Measurements from ENCODE around the gene PACRG. TPM values are rescaled to one million over a fixed set of nuclear protein-coding genes. Genes with fewer than 3 reads are reported as not detected.
A peak's percentile ranks its signal among the peaks of the same experiment; 100 is the strongest.

Gene PACRG
- total RNA-seq, 1 experiment from 2014 or later: 0.52 TPM

DNA sequence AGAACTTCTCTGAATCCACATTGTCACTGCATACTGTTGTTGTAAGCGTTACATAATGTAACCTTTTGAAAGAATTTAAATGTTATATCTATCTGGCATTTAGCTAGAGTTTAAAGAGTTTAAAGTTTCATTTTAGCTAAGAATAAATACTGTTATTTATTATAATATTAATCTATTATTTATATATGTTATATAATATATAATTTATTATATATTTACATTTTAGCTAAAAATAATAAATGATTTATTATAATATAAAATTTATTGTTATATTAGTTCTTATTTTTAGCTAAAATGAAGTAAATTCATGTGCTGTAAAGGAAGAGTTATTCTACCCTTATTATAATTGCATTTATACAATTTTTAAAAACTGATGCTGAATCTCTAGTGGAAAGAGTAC lies 431.3 kb downstream of the PACRG start:
- Histone ChIP-seq H3K4me3 (ENCODE audit: insufficient read depth, low read depth, low read length) (no peak overlapping the region), H3K36me3 (replicated peaks; ENCODE audit: control insufficient read depth, insufficient read depth, low read length) (no peaks in the 10 kb centered on the region), H3K27me3 (ENCODE audit: control insufficient read depth, insufficient read depth, low read length) (no peaks in the 10 kb centered on the region)
- no peak for DNase-seq

DNA sequence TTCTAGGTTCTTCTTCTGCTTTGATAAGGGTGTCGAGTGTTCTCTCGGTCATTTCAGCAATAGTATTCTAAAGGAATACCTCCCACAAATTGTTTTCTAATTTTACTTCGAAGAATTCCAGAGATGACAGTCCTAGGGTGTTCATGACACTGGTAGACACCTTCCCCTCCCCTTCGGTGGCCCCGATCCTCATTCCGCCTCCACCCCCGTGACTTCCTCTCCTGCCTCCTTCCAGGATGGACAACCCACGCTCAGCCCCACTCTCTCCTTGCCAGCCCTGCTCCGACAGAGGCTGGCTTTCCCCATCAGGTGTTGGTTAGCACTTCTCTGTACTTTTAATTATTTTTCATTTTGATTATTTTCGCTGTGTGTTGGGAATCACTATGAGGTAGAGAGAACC lies 431.9 kb downstream of the PACRG start:
- H3K27me3 ChIP-seq (ENCODE audit: control insufficient read depth, insufficient read depth, low read length): no peaks in the 10 kb centered on the region
- H3K4me3 ChIP-seq (ENCODE audit: insufficient read depth, low read depth, low read length): no peak overlapping the region
- no peak for DNase-seq
- no peaks in the 10 kb centered on the region for H3K36me3 ChIP-seq (replicated peaks; ENCODE audit: control insufficient read depth, insufficient read depth, low read length)

DNA sequence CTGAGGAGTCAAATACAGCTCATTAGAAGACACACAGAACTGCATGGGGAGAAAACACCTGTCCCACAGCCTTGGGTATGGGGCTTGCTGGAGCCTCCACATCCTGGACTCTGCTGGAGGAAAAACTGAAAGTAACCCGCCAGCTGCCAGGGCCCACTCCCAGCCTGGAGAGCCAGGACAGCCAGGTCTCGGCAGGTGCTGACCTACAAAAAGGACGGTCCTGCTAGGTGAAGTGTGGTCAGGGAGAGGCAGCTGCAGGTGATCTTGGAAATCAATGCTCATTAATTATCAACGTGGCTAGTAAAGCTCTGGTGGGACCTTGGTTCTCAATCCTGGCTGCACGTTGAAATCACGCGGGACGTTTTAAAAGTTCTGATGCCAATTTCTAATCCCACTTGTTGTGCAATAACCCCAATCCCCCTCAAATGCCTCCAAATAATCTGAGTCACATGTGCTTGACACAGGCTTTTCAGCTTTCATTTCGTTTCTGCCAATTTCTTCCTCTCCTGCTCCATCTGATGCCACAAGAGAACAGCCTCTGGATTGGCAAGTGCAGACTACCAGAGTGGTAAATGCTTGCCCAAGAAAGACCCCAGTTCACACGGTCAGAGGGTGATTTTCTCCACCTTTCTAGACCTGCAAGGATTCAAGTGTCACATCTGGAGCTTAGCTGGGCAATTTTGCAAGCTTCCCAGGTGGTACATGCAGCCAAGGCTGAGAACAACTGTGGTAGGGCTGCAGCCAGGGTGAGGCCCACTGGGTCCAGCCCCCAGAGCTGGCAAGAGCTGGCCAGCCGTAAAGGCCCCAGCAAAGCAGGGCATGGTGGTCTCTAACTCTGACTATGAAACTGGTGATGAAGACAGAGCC lies 434.5 kb downstream of the PACRG start:
- no peak for DNase-seq
- no peaks in the 10 kb centered on the region for H3K27me3 ChIP-seq (ENCODE audit: control insufficient read depth, insufficient read depth, low read length)
- no peaks in the 10 kb centered on the region for H3K36me3 ChIP-seq (replicated peaks; ENCODE audit: control insufficient read depth, insufficient read depth, low read length)
- no peak overlapping the region for H3K4me3 ChIP-seq (ENCODE audit: insufficient read depth, low read depth, low read length)

DNA sequence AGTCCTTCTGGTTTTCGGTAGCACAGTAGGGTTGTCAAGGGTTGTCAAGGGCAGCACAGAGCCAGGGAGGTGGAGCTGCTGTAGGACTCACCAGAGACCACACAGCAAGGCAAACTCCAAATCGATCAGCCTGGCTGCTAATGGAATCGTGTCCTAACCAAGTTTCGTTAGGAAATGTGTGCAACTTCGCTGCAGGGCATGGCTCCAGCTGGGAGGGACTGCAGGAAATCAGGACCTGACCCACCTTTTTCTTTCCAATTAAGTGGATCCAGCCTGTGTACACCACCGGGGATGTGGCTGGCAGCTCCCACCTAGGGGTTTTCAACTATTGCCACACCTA lies 435.1 kb downstream of the PACRG start:
- Histone ChIP-seq H3K4me3 (ENCODE audit: insufficient read depth, low read depth, low read length) (no peak overlapping the region), H3K36me3 (replicated peaks; ENCODE audit: control insufficient read depth, insufficient read depth, low read length) (no peaks in the 10 kb centered on the region), H3K27me3 (ENCODE audit: control insufficient read depth, insufficient read depth, low read length) (no peaks in the 10 kb centered on the region)
- DNase-seq: no peak

DNA sequence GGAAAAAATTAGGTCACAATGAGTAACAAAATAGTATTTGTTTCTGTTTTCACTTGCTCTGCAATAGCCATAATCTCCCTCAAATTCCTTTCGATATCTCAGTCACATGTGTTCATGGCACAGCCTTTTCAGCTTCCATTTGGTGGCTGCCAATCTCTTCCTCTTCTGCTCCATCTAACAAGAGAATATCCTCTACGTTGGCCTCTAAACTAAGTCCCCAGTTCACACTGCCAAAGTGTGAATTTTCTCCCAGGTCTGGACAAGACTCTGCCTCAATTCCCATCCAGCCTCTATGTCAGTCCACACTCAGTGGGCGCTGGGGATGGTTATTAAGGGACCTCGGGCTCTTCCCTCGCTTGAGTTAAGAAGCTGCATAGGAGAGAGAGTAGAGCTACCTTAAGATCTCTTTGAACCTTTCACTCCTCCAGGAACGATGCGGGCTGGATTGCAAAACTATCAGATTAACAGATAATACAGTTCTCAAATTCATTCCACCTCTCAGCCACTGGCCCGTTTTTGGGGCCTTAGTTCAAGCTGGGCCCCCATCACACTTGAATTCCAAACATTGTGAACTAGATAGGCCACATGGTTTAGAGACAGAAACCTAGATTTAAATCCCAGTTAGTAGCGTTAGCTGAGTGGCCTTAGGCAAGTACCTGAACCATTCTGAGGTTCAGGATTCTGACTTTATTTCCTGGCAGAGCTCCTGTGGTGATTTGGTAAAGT lies 436.6 kb downstream of the PACRG start:
- no peak for DNase-seq
- no peaks in the 10 kb centered on the region for H3K36me3 ChIP-seq (replicated peaks; ENCODE audit: control insufficient read depth, insufficient read depth, low read length)
- H3K4me3 ChIP-seq (ENCODE audit: insufficient read depth, low read depth, low read length): no peak overlapping the region
- no peaks in the 10 kb centered on the region for H3K27me3 ChIP-seq (ENCODE audit: control insufficient read depth, insufficient read depth, low read length)

DNA sequence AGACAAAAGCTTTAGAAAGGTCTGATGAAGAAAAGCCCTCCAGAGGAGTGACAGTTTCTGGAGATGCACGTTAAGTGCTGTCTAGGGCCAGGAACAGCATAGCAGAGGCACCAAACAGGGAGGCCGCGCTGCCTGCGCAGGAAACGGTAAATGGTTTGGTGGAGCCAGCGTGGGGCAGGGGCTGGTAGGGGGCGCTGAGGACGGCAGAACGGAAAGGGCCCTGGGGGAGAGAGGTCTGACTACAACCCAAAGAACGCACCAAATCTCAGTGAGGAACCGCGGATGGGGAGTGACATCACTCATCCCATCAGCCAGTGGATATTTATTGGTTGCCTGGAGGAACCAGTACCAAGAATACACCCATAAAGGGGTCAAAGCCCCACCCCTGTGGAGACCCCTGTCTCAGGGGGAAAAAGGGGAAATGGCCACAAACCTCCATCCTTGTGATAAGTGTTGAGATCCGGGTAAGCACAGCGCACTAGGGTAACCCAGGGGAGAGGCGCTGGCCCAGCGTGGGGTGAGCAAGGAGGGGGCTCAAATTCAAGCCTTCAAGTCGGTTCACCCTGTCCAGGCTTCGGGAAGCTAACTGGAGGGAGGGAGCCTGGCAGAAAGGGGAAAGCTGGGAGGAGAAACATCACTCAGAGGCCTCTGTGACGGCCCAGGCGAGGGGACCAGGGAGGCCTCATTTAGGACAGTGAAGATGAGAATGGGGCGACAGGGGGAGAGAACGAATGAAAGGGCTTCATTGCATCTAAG lies 437.6 kb downstream of the PACRG start:
- Histone ChIP-seq H3K27me3 (ENCODE audit: control insufficient read depth, insufficient read depth, low read length) (no peaks in the 10 kb centered on the region), H3K4me3 (ENCODE audit: insufficient read depth, low read depth, low read length) (no peak overlapping the region), H3K36me3 (replicated peaks; ENCODE audit: control insufficient read depth, insufficient read depth, low read length) (no peaks in the 10 kb centered on the region)
- no peak for DNase-seq

DNA sequence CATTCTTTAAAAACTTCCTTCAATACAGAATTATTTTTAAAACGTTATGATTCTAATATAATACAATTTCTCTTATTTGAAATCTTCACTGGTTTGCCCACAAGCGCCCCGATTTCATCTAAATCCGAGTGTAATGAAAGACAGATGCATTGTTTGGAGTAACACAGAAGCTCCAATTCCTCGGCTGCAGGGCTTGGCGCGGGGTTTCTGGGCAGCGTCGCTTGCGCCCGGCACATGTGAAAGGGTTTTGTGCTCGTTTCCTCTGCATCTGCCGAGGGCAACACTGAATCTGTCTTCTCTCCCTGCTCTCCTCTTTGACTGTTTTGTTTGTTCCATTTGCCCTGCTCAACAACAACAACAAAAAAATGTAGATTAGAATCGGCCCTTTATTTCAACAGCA lies 438.1 kb downstream of the PACRG start:
- no peaks in the 10 kb centered on the region for H3K36me3 ChIP-seq (replicated peaks; ENCODE audit: control insufficient read depth, insufficient read depth, low read length)
- no peak overlapping the region for H3K4me3 ChIP-seq (ENCODE audit: insufficient read depth, low read depth, low read length)
- no peaks in the 10 kb centered on the region for H3K27me3 ChIP-seq (ENCODE audit: control insufficient read depth, insufficient read depth, low read length)
- DNase-seq: no peak

DNA sequence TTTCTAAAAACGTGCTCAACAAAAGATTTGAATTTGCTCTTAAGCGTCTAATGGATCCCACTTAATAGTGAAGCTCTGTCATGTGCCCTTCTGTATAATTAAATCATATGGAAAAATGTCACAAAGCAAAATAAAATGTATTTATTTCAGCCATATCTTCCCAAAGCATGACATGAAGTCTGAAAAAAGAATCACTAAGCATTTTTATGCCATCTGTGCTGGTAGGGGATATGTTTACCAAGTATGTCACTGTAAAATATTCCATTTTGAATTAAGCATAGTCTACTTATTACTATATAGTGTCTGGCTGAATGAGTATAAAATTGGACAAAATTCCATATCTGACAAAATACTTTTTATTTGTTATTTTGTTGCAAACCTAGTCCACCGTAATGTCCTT lies 438.7 kb downstream of the PACRG start:
- H3K36me3 ChIP-seq (replicated peaks; ENCODE audit: control insufficient read depth, insufficient read depth, low read length): no peaks in the 10 kb centered on the region
- no peak for DNase-seq
- H3K4me3 ChIP-seq (ENCODE audit: insufficient read depth, low read depth, low read length): no peak overlapping the region
- no peaks in the 10 kb centered on the region for H3K27me3 ChIP-seq (ENCODE audit: control insufficient read depth, insufficient read depth, low read length)

DNA sequence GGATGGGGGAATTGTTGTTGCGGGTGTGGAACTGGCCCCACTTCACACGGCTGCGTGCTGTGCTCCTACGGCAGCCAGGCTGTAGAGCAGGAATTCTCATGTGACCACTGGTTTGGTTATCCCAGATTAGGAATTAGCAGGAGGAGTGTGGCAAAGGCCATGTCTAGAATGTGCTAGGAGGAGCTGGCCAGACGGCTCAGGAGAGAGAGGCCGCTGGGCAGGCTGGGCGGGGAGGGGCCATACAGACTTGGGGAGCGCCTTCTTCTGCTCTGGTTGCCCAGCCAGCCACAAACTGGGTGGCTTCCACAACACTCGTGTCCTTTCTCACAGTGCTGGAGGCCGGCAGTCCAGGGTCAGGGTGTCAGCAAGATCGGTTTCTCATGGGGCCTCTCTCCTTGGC lies 441.7 kb downstream of the PACRG start:
- DNase-seq: no peak
- no peak overlapping the region for H3K4me3 ChIP-seq (ENCODE audit: insufficient read depth, low read depth, low read length)
- H3K27me3 ChIP-seq (ENCODE audit: control insufficient read depth, insufficient read depth, low read length): no peaks in the 10 kb centered on the region
- H3K36me3 ChIP-seq (replicated peaks; ENCODE audit: control insufficient read depth, insufficient read depth, low read length): no peaks in the 10 kb centered on the region

DNA sequence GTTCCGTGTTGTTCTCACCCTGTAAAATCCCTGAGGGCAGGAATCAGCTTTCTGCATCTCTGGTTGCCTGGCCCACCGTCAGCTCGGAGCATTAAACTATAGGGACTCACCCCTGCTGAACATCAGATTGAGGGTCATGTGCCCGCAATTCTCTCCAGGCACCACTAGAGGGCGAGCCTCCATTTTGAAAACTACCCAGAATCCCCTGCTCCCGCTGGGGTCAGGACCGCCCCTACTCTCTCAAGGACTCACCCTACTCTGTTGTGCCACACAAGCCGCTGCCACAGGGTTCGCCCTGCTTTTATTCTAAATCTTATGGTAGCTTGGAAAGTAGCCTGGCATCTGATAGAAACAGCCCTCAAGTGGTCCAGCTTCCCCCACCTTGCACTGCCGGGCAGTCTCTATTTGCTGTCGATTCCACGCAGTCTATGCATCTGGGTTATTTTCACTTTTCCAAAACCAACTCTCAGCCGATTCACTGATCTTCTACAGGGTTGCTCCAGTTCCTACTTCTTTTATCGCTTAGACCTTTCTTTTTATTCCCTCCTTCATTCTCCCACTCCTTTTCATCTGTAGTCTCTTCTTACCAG lies 442.6 kb downstream of the PACRG start:
- peak; percentile 74 for DNase-seq
- Histone ChIP-seq H3K36me3 (replicated peaks; ENCODE audit: control insufficient read depth, insufficient read depth, low read length) (no peaks in the 10 kb centered on the region), H3K4me3 (ENCODE audit: insufficient read depth, low read depth, low read length) (no peak overlapping the region), H3K27me3 (ENCODE audit: control insufficient read depth, insufficient read depth, low read length) (no peaks in the 10 kb centered on the region)

DNA sequence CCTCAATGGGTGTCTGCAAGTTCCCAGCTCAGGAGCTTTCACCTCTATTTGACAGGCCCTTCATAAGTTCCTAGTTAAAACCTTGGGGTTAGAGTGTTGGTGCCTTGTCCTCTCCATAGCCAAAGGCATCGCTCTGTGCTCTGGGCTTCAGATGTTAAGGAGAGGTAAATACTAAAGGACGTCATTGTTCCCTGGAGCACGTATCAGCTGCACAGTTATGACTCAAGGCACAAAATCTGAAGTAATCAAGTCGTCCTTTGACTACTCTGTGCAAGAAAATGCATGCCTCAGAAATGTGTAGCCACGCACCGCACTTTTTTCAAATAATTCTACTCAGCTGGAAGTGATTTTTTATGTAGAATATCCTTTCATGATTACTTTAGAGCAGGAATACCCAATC lies 446.0 kb downstream of the PACRG start:
- H3K36me3 ChIP-seq (replicated peaks; ENCODE audit: control insufficient read depth, insufficient read depth, low read length): no peaks in the 10 kb centered on the region
- H3K27me3 ChIP-seq (ENCODE audit: control insufficient read depth, insufficient read depth, low read length): no peaks in the 10 kb centered on the region
- no peak overlapping the region for H3K4me3 ChIP-seq (ENCODE audit: insufficient read depth, low read depth, low read length)
- DNase-seq: no peak

DNA sequence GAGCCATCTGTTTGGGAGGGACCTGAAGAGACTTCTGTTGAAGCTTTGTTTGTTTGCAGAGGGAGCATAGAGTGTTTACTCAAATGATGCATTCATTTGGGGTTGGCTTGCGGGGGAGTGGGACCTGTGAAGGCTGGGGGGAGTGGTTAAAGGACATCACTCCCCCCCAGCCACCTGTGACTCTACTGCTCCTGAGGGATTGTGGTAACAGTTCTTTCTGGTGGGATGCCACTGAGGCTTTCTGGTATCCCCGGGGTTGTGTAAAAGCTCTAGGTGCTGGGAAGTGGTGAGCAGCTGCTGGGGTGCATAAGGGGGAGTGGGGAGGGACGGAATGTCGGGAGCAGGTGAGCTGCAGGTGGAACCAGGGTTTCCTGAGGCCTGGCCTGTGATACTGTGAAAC lies 447.5 kb downstream of the PACRG start:
- no peak for DNase-seq
- Histone ChIP-seq H3K4me3 (ENCODE audit: insufficient read depth, low read depth, low read length) (no peak overlapping the region), H3K36me3 (replicated peaks; ENCODE audit: control insufficient read depth, insufficient read depth, low read length) (no peaks in the 10 kb centered on the region), H3K27me3 (ENCODE audit: control insufficient read depth, insufficient read depth, low read length) (no peaks in the 10 kb centered on the region; the same call in 1 of the 2 replicates)

DNA sequence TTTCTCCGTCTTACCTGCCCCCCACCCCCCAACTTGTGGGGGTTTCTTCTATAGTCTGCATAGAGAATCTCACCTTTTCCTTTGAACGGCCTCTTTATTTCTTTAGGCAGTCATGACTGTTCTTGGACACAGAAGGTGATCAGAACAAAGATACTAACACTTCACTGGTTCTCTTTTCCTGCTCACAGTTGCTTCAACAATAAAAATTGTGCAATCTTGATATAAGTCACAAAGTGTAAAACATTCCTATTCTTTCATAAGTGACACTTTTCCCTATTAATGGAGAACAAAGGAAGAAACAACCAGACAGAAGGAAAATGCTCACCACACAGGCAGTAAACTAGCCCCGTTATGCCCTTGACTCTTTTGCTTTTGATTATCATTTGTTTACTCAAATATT lies 448.3 kb downstream of the PACRG start:
- no peak overlapping the region for H3K4me3 ChIP-seq (ENCODE audit: insufficient read depth, low read depth, low read length)
- H3K27me3 ChIP-seq (ENCODE audit: control insufficient read depth, insufficient read depth, low read length): no peaks in the 10 kb centered on the region; the same call in 1 of the 2 replicates
- no peak for DNase-seq
- H3K36me3 ChIP-seq (replicated peaks; ENCODE audit: control insufficient read depth, insufficient read depth, low read length): no peaks in the 10 kb centered on the region

DNA sequence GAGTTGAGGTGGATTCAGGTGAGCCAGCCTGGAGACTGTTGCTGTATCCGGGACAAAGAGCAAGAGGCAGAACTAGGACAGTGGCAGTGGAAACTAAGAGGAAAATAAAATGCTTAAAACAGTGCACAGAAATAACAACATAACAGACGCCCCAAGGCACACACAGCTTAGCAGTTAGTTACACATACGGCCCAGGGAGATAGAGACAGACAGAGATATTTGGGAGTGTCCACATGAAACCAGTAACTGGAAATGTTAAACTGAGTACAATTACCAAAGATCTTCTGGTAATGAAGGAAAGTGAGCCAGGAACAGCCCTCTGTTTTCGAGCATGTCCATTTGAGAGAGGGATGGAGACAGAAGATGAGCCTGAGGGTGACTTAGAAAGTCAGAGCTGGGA lies 449.2 kb downstream of the PACRG start:
- Histone ChIP-seq H3K27me3 (ENCODE audit: control insufficient read depth, insufficient read depth, low read length) (no peaks in the 10 kb centered on the region; the same call in 1 of the 2 replicates), H3K4me3 (ENCODE audit: insufficient read depth, low read depth, low read length) (no peak overlapping the region), H3K36me3 (replicated peaks; ENCODE audit: control insufficient read depth, insufficient read depth, low read length) (no peaks in the 10 kb centered on the region)
- DNase-seq: no peak

All from H7 (cell line).